Activated CD4-positive, alpha-beta T cell treated with anti-CD3 and anti-CD28 coated beads, Interleukin-2, amount 50 U/mL, for 16 hours (primary cell): ENCODE measurements around the gene C4B.
A peak's percentile ranks its signal among the peaks of the same experiment; 100 is the strongest.
"Not testable (repeated sequence)": the region's sequence is repeated elsewhere in the genome, so short reads cannot be mapped to it uniquely, and the experiment has no call there.

Experiments
- DNase-seq: peaks from one replicate; pipeline ENCODE4 v3.0.0-alpha.2; 2020

C4B gene

DNA sequence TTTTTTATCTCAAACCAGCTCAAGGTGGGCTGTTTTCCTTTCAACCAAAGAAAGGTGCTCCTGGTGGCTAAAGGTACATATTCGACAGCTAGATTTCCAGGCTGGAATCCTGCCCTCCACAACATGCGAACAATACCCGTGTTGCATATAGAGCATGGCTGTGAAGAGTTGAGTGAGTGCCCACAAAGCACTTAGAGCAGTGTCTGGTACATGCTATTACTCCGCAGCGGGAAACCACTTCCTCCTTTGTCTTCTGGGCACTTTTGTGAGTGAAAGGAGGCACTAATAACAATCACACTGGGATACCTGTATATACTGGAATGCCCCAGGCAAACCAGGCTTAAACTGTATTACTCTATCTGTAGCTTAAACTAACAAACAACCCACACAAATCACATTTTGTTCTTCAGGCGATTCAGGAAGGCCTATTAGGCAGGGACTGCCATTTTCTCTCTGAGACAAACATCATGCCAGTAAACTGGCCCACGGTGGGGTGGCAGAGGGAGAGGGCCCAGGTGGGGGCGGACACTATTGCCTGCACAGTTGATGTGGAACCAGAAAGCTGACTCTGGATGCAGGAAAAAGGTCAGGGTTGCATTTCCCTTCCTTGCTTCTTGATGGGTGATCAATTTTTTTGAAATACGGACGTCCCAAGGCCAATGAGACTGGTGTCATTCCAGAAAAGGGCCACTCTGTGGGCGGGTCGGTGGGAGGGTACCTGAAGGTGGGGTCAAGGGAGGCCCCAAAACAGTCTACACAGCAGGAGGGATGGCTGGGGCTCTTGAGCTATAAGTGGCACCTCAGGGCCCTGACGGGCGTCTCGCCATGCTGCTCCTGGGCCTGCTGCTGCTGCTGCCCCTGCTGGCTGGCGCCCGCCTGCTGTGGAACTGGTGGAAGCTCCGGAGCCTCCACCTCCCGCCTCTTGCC lies 23.3 kb downstream of the C4B start, which contains the start of gene CYP21A2:
TSS of gene CYP21A2 (plus strand) at position 818 of the 927 bp plus-strand sequence. CDS start at position 826, 8 bp downstream.
- not testable (repeated sequence) for DNase-seq

DNA sequence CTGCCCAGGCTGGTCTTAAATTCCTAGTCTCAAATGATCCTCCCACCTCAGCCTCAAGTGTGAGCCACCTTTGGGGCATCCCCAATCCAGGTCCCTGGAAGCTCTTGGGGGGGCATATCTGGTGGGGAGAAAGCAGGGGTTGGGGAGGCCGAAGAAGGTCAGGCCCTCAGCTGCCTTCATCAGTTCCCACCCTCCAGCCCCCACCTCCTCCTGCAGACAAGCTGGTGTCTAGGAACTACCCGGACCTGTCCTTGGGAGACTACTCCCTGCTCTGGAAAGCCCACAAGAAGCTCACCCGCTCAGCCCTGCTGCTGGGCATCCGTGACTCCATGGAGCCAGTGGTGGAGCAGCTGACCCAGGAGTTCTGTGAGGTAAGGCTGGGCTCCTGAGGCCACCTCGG lies 24.3 kb downstream of the C4B start:
- DNase-seq: not testable (repeated sequence)

DNA sequence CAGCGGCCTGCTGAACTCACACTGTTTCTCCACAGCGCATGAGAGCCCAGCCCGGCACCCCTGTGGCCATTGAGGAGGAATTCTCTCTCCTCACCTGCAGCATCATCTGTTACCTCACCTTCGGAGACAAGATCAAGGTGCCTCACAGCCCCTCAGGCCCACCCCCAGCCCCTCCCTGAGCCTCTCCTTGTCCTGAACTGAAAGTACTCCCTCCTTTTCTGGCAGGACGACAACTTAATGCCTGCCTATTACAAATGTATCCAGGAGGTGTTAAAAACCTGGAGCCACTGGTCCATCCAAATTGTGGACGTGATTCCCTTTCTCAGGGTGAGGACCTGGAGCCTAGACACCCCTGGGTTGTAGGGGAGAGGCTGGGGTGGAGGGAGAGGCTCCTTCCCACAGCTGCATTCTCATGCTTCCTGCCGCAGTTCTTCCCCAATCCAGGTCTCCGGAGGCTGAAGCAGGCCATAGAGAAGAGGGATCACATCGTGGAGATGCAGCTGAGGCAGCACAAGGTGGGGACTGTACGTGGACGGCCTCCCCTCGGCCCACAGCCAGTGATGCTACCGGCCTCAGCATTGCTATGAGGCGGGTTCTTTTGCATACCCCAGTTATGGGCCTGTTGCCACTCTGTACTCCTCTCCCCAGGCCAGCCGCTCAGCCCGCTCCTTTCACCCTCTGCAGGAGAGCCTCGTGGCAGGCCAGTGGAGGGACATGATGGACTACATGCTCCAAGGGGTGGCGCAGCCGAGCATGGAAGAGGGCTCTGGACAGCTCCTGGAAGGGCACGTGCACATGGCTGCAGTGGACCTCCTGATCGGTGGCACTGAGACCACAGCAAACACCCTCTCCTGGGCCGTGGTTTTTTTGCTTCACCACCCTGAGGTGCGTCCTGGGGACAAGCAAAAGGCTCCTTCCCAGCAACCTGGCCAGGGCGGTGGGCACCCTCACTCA lies 25.0 kb downstream of the C4B start:
- not testable (repeated sequence) for DNase-seq

DNA sequence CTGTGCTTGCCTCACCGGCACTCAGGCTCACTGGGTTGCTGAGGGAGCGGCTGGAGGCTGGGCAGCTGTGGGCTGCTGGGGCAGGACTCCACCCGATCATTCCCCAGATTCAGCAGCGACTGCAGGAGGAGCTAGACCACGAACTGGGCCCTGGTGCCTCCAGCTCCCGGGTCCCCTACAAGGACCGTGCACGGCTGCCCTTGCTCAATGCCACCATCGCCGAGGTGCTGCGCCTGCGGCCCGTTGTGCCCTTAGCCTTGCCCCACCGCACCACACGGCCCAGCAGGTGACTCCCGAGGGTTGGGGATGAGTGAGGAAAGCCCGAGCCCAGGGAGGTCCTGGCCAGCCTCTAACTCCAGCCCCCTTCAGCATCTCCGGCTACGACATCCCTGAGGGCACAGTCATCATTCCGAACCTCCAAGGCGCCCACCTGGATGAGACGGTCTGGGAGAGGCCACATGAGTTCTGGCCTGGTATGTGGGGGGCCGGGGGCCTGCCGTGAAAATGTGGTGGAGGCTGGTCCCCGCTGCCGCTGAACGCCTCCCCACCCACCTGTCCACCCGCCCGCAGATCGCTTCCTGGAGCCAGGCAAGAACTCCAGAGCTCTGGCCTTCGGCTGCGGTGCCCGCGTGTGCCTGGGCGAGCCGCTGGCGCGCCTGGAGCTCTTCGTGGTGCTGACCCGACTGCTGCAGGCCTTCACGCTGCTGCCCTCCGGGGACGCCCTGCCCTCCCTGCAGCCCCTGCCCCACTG lies 25.9 kb downstream of the C4B start:
- not testable (repeated sequence) for DNase-seq

DNA sequence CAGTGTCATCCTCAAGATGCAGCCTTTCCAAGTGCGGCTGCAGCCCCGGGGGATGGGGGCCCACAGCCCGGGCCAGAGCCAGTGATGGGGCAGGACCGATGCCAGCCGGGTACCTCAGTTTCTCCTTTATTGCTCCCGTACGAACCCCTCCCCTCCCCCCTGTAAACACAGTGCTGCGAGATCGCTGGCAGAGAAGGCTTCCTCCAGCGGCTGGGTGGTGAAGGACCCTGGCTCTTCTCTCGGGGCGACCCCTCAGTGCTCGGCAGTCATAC lies 26.4 kb downstream of the C4B start:
- DNase-seq: not testable (repeated sequence)

DNA sequence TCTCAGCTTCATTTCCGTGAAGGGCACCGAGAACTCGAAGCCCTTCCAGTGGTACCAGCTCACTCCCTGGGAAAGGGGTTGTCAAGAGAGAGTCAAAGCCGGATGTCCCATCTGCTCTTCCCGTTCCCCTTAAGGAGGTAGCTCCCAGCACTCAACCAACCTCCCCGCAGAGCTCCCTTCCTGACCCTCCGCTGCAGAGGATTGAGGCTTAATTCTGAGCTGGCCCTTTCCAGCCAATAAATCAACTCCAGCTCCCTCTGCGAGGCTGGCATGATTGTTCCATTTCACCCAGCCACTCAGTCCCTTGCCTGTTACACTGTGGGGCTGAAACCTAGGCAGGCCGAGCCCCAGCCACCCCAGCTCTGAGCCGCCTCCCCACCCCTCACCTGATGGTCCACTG lies 26.8 kb downstream of the C4B start:
- DNase-seq: not testable (repeated sequence)

DNA sequence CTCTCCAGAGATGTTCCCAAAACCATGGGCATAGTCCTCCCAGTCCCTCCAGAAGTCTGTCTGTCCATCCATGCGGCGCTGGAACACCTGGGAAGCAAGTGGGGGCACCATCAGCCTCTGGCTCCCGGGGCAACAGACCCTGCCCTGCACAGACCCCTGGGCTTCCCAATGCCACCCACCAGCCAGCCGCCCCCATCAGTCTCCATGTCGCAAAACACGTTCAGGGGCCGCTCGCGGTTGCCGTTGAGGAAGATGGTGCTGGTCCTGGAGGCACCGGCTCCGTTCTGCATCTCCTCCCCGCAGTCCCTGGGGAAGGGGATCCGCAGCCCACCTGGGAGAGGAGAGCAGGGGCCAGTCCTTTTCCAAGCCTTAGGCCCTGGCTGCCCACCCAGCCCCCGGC lies 27.7 kb downstream of the C4B start:
- not testable (repeated sequence) for DNase-seq

DNA sequence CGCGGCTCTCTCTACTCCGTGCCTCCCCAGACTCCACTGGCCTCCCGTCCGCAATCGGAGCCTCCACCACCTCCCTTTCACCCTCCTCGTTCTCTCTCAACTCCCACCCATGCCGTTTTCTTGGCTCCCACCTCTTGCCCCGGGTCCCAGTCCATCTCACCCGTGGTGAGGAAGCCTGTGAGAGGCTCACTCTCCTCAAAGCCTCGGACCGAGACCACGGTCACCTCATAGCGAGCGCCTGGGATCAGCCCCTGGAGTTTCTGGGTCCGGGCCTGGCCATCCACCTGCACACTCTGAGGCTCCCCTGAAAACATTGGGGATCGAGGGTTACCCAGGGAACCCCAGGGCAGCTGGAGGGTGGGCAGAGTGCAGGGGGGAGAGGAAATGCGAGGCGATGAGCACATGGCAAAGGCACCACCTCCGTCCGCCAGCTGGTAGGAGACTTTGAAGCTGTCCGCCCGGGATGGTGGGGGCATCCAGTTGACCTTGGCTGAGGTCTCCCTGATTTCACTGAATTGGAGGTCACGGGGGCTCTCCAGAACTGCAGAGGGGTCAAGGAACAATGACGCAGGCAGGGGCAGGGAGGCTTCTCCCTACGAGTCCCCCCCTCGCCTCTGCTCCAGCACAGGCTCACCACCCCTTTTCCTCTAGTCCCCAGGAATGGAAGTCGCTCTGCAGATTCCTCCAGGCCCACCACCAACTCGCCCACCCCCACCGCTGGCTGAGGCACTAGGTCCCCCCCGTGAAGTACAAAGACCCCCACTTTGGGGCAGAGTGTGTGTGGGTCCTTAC lies 29.2 kb downstream of the C4B start:
- not testable (repeated sequence) for DNase-seq

DNA sequence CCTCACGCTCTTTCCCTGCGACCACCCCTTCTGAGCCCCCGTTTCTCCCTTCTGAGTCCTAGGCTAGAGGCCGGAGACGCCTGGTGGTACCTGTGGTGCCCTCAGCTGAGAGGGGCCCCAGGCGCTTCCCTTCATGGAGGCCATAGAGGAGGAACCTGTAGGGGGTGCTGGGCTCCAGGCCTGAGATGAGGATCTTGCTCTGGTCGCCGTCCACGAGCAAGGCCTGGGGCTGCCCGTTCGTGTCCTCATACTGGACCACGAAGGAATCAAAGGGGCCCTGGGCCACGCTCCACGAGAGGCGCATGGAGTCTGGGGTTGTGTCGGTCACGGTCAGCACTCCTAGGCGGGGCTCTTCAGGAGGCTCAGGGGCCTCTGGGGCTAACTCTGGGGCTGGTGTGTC lies 30.3 kb downstream of the C4B start:
- DNase-seq: not testable (repeated sequence)

DNA sequence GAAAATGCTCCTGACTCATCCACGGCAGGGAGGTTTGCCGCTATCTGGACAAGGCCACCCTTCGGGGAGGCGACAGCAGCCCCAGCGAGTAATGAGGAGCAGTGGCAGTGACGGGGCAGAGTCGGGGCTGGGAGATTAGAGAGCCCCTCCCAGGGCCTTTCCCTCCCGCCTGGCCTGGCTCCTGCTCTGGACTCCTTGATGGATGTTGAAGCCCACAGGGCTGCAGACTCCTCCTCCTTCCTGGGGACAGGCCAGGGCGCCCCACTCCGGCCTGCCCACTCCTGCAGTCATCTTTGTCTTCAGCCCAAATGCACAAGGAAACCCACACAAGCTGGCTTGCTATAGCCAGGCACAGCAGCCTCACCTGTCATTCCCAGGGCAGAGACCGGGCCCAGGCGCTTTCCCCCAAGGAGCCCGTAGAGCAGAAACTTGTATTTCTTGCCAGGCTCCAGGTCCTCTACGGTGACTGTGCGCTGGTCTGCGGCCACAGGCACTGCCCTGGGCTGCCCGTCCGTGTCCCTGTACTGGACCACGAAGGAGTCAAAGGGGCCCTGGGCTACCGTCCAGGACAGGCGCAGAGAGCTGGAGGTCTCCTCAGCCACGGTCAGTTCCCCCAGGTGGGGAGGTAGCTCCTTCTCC lies 31.3 kb downstream of the C4B start:
- no peak for DNase-seq

DNA sequence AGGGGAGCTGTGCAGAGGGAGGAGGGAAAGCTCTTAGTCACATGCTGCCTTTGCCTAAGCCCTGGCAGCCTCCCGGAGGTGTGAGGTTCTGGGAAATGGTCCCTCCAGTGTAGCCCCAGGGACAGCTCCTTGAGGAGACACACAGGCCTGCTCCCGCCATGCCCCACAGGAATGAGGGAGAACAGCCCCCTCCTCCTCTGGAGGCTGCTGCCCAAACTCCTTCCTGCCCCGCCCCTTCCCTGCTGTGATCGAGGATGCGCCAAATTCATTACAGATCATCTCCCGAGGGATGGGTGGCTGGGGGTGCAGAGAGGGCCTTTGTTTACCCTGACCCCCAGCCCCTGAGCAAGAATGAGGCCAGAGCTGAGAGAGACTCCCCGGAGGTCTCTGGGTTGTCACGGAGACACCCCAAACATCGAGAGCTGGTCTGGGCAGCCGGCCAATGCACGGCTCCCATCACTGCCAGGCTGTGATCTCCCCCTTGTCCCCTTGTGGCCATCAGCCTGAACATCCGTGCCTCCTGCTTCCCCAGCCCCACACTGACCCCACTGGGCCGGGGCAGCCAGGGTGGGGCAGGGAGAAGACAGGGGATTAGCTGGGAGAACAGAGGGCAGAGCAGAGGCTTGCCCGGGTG lies 32.0 kb downstream of the C4B start:
- no peak for DNase-seq

DNA sequence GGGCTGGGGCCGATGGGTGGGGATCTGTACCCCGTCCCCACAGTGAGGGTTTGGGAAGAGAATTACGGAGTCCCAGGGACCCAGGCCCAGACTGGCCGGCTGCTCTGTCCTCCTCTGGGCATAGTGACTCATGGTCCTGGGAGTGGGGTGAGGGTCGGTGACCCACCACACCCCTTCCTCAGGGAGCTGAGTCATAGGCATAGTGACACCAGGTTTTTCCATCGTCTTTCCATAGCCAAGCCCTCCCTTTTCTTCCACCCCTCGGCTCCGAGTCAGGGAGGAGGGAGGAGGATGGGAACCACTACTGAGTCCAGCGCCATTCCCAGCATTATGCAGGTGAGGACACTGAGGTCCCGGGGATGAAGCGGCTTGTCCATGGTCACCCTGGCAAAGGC lies 32.5 kb downstream of the C4B start:
- DNase-seq: no peak

DNA sequence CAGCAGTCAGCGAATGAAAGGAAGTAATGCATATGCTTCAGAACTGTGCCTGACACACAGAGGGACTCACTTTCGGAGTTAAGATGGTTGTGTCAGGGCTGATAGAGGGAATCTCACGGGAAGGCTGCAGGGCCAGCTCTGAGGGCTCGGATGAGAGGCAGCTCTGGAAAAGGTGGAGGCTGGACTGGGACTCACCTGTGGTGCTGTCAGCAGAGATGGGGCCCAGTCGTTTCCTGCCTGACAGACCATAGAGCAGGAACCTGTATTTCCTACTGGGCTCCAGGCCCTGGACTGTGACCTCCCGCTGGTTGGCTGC lies 32.9 kb downstream of the C4B start:
- no peak for DNase-seq

DNA sequence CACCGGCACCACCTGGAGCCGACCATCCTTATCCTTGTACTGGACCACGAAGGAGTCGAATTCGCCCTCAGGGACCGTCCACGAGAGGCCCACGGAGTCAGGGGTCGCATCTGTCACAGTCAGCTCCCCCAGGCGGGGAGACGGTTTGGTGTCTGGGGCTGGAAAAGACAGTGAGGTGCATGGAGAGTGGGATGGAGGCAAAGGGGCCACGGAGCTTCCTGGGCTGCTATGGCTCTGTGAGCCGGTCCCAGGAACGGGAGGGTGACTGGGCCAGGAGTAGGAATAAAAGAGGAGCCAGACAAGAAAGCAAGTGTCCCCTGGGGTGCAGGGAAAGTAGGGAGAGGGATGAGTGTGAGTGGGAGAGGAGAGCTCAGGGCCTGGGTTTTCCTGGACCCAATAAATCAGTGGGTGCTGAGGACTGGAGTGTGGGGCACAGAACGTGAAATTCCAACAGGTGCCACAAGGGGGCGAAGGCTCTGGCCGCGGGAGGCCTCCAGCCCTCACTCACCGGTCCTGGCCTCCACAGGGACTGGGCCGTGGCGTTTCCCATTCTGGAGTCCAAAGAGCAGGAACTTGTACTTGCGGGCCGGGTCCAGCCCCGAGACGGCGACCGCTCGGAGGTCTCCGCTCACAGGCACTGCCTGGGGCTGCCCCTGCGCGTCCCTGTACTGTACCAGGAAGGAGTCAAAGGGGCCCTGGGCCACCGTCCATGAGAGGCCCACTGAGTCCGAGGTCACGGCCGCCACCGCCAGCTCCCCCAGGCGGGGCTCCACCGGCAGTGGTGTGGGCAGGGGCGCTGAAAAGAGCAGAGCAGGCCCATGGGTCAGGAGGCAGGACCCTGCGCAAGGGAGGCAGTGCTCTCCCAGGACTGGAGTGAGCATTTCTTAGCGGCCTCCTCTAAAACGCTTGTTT lies 33.5 kb downstream of the C4B start:
- DNase-seq: peak; percentile 66

DNA sequence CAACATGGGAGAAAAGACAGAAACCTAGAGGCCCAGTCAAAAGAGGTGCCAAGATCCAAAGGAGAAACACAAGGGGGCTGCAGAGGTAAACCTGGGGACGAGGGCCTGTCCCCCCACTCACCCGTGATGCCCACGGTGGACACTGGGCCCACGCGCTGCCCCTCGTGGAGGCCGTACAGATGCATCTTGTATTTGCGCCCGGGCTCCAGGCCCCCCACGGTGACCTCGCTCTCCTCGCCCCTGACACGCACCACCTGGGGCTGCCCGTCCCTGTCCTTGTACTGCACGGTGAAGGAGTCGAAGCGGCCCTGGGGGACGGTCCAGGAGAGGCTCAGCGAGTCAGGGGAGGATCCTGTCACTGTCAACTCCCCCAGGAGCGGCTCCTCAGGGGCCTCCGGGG lies 34.6 kb downstream of the C4B start:
- DNase-seq: not testable (repeated sequence)

DNA sequence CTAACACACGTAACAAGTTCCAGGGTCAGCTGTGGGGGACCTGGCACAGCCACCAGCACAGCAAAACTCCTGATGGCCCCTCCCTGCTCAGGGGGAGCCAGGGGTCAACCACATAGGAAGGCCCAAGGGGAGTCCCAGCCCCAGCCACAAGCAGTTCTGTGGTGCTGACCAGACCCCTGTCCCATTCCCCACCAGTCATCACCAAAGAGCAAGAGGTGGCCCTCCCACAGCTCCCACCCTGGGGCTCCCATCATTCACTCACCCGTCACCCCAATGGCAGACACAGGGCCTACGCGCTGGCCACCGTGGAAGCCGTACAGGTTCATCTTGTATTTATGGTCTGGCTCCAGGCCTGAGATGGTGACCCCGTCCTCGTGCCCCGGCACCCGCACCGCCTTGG lies 35.1 kb downstream of the C4B start:
- not testable (repeated sequence) for DNase-seq

DNA sequence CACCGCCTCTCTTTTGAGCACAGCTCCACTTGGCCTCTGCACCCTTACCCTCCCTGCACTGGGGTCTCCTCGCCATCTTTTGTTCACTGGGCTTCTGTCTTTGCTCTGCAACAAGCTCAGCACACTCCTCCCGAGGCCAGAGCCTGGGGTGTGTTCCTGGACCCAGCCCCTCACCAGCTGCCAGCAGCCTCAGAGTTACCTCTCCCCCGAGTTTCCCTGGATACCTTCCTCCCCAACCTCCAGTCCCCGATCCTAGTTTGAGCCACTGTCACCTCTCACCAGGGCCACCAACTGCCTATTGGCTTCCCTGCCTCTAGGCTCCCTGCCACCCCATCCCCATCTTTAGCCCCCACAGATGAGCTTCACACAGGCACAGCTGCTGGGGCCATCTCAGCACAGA lies 36.0 kb downstream of the C4B start:
- no peak for DNase-seq

DNA sequence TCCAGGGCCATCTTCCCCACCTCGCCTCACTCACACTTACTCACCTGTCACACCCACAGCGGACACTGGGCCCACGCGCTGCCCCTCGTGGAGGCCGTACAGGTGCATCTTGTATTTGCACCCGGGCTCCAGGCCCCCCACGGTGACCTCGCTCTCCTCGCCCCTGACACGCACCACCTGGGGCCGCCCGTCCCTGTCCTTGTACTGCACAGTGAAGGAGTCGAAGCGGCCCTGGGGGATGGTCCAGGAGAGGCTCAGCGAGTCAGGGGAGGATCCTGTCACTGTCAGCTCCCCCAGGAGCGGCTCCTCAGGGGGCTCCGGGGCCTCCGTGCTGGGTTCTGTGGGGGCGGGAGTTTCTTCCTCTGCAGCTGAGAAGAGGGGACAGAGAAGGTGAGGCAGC lies 38.0 kb downstream of the C4B start:
- DNase-seq: not testable (repeated sequence)

DNA sequence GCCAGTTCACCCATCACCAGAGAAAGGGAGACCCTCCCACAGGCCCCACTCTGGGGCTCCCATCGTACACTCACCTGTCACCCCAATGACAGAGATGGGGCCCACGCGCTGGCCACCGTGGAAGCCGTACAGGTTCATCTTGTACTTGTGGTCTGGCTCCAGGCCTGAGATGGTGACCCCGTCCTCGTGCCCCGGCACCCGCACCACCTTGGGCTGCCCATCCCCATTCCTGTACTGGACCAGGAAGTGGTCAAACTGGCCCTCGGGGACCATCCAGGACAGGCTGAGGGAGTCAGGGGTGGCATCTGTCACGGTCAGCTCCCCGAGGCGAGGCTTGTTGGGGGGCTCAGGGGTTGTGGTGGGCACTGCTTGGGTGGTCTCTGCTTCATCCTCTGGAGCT lies 38.7 kb downstream of the C4B start:
- not testable (repeated sequence) for DNase-seq

DNA sequence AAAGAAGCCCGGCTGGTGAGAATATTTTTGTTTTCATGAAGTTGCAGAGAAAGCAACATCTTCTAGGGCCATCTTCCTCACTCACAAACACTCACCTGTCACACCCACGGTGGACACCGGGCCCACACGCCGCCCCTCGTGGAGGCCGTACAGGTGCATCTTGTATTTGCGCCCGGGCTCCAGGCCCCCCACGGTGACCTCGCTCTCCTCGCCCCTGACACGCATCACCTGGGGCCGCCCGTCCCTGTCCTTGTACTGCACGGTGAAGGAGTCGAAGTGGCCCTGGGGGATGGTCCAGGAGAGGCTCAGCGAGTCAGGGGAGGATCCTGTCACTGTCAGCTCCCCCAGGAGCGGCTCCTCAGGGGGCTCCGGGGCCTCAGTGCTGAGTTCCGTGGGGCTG lies 41.2 kb downstream of the C4B start:
- not testable (repeated sequence) for DNase-seq
